Sigmoid colon (tissue), 7 donors: ENCODE measurements around the gene SLC33A1. TPM values are rescaled to one million over a fixed set of nuclear protein-coding genes. Genes with fewer than 3 reads are reported as not detected.

Source experiments
- DNase-seq: peaks from one replicate; pipeline ENCODE4 v3.0.0-alpha.2; 2019
- H3K27ac ChIP-seq, 4 donors: fragments of 200-600 bp; sonication (generic); one replicate each; pipeline ENCODE4 v1.5.1; 2016 to 2019; ENCODE audit warnings: mild to moderate bottlenecking in 1 of 4
- H3K27me3 ChIP-seq, 3 donors: fragments of 200-600 bp; sonication (generic); one replicate each; pipeline ENCODE4 v1.5.1; 2019; ENCODE audit warnings: mild to moderate bottlenecking in 1 of 3
- H3K36me3 ChIP-seq, 4 donors: fragments of 200-600 bp; sonication (generic); one replicate each; pipeline ENCODE4 v1.5.1; 2016 to 2019
- H3K4me1 ChIP-seq, 4 donors: fragments of 200-600 bp; sonication (generic); one replicate each; pipeline ENCODE4 v1.5.1; 2017 to 2019
- H3K4me3 ChIP-seq, 4 donors: fragments of 200-600 bp; sonication (generic); one replicate each; pipeline ENCODE4 v1.5.1; 2017 to 2019; ENCODE audit warnings: mild to moderate bottlenecking in 2 of 4, moderate library complexity in 1 of 4
- H3K9me3 ChIP-seq, 4 donors: fragments of 200-600 bp in 3 of 4; sonication (generic) in 3 of 4; one replicate each; pipeline versions ENCODE4 v1.5.1 to v1.6.1; 2013 to 2019
- EP300 ChIP-seq, 4 donors: sonication (generic); formaldehyde crosslinking; IDR thresholded peaks; one replicate each; pipeline ENCODE4 v1.6.1; 2017; ENCODE audit warnings: antibody characterized with exemption in 4 of 4
- POLR2A ChIP-seq, 2 donors: fragments of 450-650 bp; IDR thresholded peaks; one replicate each; pipeline ENCODE4 v1.6.1; 2016; ENCODE audit warnings: antibody characterized with exemption in 2 of 2, mild to moderate bottlenecking in 2 of 2, moderate library complexity in 2 of 2
- POLR2AphosphoS5 ChIP-seq, 4 donors: sonication (generic); formaldehyde crosslinking; IDR thresholded peaks; one replicate each; pipeline ENCODE4 v1.6.1; 2017; ENCODE audit warnings: antibody characterized with exemption in 4 of 4
- WGBS, 2 donors: extraction: QIAGEN DNeasy Blood & Tissue Kit; methylation state at CpG; one replicate each; pipeline ENCODE4 v1.1.7; 2013; 5-methylcytosine and 5-hydroxymethylcytosine counted together
- intact Hi-C: fragments of 100-400 bp; cut with DNase I; formaldehyde crosslinking; loops from one replicate; pipeline ENCODE4 v1.15.1; 2023
- polyA plus RNA-seq, 3 donors: library from polyadenylated mRNA; stranded (reverse); fragments of 200-250 nt; gene quantifications; one replicate each; pipeline ENCODE4 v1.2.3, GENCODE V29; 2013
- total RNA-seq, 4 donors: library from RNA; depleted of rRNA; stranded (reverse); fragments of >200 nt; gene quantifications; one replicate each; pipeline ENCODE4 v1.1.0, GENCODE V29; 2016
- TF ChIP-seq, protein P1 (sequence below), 4 experiments: fragments of 450-650 bp in 3 of 4; fragments of 200-600 bp in 1 of 4; IDR thresholded peaks; one replicate each; pipeline ENCODE4 v1.5.1; 2016 to 2019; ENCODE audit warnings: antibody characterized with exemption in 4 of 4, mild to moderate bottlenecking in 3 of 4, moderate library complexity in 2 of 4
- donor health status: healthy with polysubstance abuse.
- donor health status: Bipolar disorder and iron deficiency.
- donor health status: healthy.

The SLC33A1 gene
- total and polyA plus RNA-seq, 7 donors = 2.8 to 28.2 (median 14.4) TPM

DNA sequence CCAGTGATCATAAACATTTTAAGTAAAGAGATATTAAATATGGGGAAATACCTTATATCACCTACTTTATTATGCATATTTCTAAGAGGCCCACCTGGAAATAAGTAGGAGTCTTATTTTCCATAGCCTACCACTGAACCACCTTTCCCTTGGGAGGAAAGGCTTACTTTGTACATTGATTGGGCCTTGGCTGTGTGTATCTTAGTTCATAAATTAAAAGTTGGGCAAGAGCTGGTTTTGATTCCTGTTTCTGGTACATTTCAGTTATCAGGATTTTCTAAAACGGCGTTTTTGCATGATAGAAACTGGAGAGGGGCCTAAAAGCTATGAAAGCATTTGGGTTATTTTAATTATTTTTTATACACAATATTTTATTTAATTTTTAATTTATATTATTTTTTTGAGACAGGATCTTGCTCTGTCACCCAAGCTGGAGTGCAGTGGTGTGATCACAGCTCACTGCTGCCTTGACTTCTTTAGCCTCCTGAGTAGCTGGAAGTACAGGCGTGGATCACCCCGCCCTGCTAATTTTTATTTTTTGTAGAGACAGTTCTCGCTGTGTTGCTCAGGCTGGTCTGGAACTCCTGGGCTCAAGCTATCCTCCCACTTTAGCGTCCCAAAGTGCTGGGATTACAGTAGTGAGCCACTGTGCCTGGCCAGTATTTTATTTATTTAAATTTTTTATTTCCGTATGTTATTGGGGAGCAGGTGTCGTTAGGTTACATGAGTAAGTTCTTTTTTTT, 18.8 kb upstream of the SLC33A1 start:
- TF ChIP-seq POLR2AphosphoS5 (IDR thresholded peaks at IDR 0.05) = no peak
- TF ChIP-seq EP300 (IDR thresholded peaks at IDR 0.05) = no peak
- intact Hi-C loops = loop anchor here (5.0 kb wide), 1 partner anchor 66 kb away; the partner anchor contains the start of gene C3orf33
- H3K27ac ChIP-seq = no peak overlapping the region
- H3K4me1 ChIP-seq = peaks cover 0 to 41% (median 28%) of the 10 kb centered on the region in 4 donors
- H3K9me3 ChIP-seq = no peaks in the 10 kb centered on the region
- no peaks in the 10 kb centered on the region for H3K27me3 ChIP-seq
- H3K36me3 ChIP-seq = no peaks in the 10 kb centered on the region
- 81 to 85% methylated on average over 8 of the region's 8 CpGs for WGBS, 2 donors
- DNase-seq = no peak
- H3K4me3 ChIP-seq = no peak overlapping the region

DNA sequence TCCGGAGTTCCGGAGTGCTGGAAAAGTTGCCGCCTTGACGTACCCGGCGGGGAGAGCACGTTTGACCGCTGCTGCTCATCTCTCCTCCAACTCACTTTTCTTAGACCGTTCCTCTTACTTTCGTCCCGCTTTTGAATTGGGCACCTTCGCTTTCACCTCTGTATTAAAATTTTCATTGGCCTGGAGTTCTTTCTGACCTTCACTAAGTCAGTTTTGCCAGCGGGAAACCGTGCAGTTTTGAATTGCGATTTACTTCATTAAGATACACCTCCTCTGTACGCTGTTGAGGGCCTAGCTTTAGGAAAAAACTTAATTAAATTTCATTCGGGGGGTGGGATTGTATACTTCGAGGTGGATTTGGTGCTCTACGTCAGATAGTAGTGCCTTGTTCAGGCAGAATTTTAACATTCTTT, 17.5 kb upstream of the SLC33A1 start:
- TF ChIP-seq POLR2A (IDR thresholded peaks at IDR 0.05) = no peak
- no peaks in the 10 kb centered on the region for H3K27me3 ChIP-seq
- H3K36me3 ChIP-seq = no peaks in the 10 kb centered on the region
- H3K27ac ChIP-seq = peak overlapping the region; percentile 94 to 100 (median 98)
- H3K4me3 ChIP-seq = peak overlapping the region; percentile 84 to 99 (median 92)
- WGBS, 2 donors = 0 to 1% methylated on average over 19 of the region's 19 CpGs
- intact Hi-C loops = loop anchor here (1.0 to 5.0 kb wide), 2 partner anchors 17 to 64 kb away; partner anchors contain the start of genes C3orf33 and SLC33A1
- H3K4me1 ChIP-seq = peaks cover 0 to 41% (median 28%) of the 10 kb centered on the region in 4 donors
- H3K9me3 ChIP-seq = no peaks in the 10 kb centered on the region
- DNase-seq = no peak

GRCh38 chr3:155870945-155871745, 16.9 kb upstream of the SLC33A1 start:
- Histone ChIP-seq H3K27ac (peak overlapping the region; percentile 94 to 100 (median 98)), H3K36me3 (no peaks in the 10 kb centered on the region), H3K4me3 (peak overlapping the region; percentile 84 to 99 (median 92)), H3K4me1 (peaks cover 0 to 35% (median 25%) of the 10 kb centered on the region in 4 donors), H3K9me3 (no peaks in the 10 kb centered on the region), H3K27me3 (no peaks in the 10 kb centered on the region)
- TF ChIP-seq POLR2AphosphoS5 (IDR thresholded peaks at IDR 0.05) = peak in 1 of 4 donors; percentile 33
- TF ChIP-seq POLR2A (IDR thresholded peaks at IDR 0.05) = no peak
- 1% methylated on average over 85 of the region's 85 CpGs for WGBS, 2 donors
- intact Hi-C loops = loop anchor here (1.0 to 5.0 kb wide), 2 partner anchors 17 to 64 kb away; partner anchors contain the start of genes C3orf33 and SLC33A1
- peak; percentile 82 for DNase-seq

DNA sequence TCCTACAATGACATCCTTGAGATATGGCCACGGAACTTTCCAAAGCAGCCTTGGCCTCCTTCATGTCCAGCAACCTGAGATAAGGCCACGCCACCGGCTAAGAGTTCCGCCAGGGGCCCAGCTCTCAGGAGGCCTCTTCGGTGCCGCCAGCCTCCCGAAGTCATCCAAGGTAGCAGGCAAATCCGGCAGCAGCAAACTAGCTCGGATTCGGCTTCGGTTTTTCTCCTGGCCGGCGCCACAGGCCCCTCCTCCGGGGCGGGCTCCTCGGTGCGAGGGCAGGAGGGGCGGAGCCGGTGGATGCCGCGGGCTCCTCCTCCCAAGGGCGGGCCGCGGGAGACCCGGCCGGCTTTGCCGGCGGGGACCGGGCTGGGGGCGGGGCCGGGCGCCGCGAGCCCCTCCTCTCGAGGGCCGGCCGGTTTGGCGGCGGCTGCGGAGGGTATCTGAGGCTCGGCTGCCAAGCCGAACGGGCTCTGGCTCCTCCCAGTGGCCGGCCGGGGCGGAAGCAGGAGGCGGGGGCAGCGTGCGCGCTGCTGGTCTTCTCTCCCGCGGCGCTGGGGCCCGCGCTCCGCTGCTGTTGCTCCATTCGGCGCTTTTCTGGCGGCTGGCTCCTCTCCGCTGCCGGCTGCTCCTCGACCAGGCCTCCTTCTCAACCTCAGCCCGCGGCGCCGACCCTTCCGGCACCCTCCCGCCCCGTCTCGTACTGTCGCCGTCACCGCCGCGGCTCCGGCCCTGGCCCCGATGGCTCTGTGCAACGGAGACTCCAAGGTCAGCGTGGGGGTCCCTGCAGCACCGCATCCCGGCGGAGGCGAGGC, 16.1 kb upstream of the SLC33A1 start, which contains the start of gene GMPS:
Gene GMPS, plus strand, starts transcription at position 518 of the 812 bp plus-strand sequence. Its CDS starts 221 bp downstream, at position 739.
- Histone ChIP-seq H3K4me3 (peak within 1 kb of the TSS; percentile 84 to 99 (median 92)), H3K4me1 (peaks cover 0 to 34% (median 25%) of the 10 kb centered on the region in 4 donors), H3K9me3 (no peaks in the 10 kb centered on the region), H3K36me3 (no peaks in the 10 kb centered on the region), H3K27ac (peak within 1 kb of the TSS; percentile 94 to 100 (median 98)), H3K27me3 (no peaks in the 10 kb centered on the region)
- TF ChIP-seq EP300 (IDR thresholded peaks at IDR 0.05) (no peak), POLR2A (IDR thresholded peaks at IDR 0.05) (peak; percentile 35 to 58), POLR2AphosphoS5 (IDR thresholded peaks at IDR 0.05) (peak; percentile 53 to 89 (median 77))
- TF ChIP-seq, protein P1, sequence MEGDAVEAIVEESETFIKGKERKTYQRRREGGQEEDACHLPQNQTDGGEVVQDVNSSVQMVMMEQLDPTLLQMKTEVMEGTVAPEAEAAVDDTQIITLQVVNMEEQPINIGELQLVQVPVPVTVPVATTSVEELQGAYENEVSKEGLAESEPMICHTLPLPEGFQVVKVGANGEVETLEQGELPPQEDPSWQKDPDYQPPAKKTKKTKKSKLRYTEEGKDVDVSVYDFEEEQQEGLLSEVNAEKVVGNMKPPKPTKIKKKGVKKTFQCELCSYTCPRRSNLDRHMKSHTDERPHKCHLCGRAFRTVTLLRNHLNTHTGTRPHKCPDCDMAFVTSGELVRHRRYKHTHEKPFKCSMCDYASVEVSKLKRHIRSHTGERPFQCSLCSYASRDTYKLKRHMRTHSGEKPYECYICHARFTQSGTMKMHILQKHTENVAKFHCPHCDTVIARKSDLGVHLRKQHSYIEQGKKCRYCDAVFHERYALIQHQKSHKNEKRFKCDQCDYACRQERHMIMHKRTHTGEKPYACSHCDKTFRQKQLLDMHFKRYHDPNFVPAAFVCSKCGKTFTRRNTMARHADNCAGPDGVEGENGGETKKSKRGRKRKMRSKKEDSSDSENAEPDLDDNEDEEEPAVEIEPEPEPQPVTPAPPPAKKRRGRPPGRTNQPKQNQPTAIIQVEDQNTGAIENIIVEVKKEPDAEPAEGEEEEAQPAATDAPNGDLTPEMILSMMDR (IDR thresholded peaks at IDR 0.05) = peak in 1 of 4 experiments; percentile 43
- intact Hi-C loops = loop anchor here (5.0 kb wide), 1 partner anchor 63 kb away; the partner anchor contains the start of gene C3orf33
- peak; percentile 97 for DNase-seq
- 0 to 1% methylated on average over 83 of the region's 83 CpGs for WGBS, 2 donors

- no peak for TF ChIP-seq POLR2AphosphoS5 (IDR thresholded peaks at IDR 0.05)
- TF ChIP-seq POLR2A (IDR thresholded peaks at IDR 0.05) = no peak
- TF ChIP-seq, protein P1 (IDR thresholded peaks at IDR 0.05) = no peak
- TF ChIP-seq EP300 (IDR thresholded peaks at IDR 0.05) = no peak
- Histone ChIP-seq H3K36me3 (no peaks in the 10 kb centered on the region), H3K9me3 (no peaks in the 10 kb centered on the region), H3K4me1 (peaks cover 0 to 29% (median 23%) of the 10 kb centered on the region in 4 donors), H3K27ac (peak overlapping the region; percentile 94 to 100 (median 98)), H3K27me3 (no peaks in the 10 kb centered on the region), H3K4me3 (peak overlapping the region; percentile 29 to 99 (median 92))
- intact Hi-C loops = loop anchor here (5.0 kb wide), 1 partner anchor 62 kb away; the partner anchor contains the start of gene C3orf33
- no peak for DNase-seq
- 31 to 49% methylated on average over 3 of the region's 3 CpGs for WGBS, 2 donors
These were observed 15.5 kb upstream of the SLC33A1 start for GRCh38 chr3:155869691-155870090.
